PC-9 (cell line): ENCODE results near the gene ACBD4. TPM values are rescaled to one million over a fixed set of nuclear protein-coding genes. Genes with fewer than 3 reads are reported as not detected.

Source experiments
- BruUV-seq: library from RNA; stranded (reverse); fragments of 400-500 nt; replicated peaks from 2 replicates; lab custom pipeline; 2021; lab: Mats Ljungman, UMichigan
- CTCF ChIA-PET: fragments of 300-600 bp; sonication (Branson Sonifier 250); formaldehyde crosslinking; loops from one replicate; lab custom pipeline; 2022; ENCODE audit warnings: antibody characterized with exemption; lab: Charles Lee
- POLR2A ChIA-PET: fragments of 300-600 bp; sonication (Branson Sonifier 250); formaldehyde crosslinking; loops from one replicate; lab custom pipeline; 2022; ENCODE audit warnings: antibody characterized with exemption; ENCODE audit not compliant: unreplicated experiment; lab: Charles Lee
- DNase-seq, 2 experiments: peaks; one replicate each; pipeline versions ENCODE4 v3.0.0 to v3.0.0-alpha.2; 2015 to 2022; ENCODE audit warnings: mixed read lengths in 1 of 2
- H2AFZ ChIP-seq: fragments of 200-600 bp; sonication (generic); 2 replicates; pipeline ENCODE4 v1.8.1; 2017; ENCODE audit warnings: antibody characterized with exemption
- H3F3A ChIP-seq: fragments of 200-600 bp; sonication (generic); 2 replicates; pipeline ENCODE4 v1.8.1; 2017; ENCODE audit warnings: antibody characterized with exemption, mild to moderate bottlenecking, low read depth; ENCODE audit not compliant: insufficient read depth
- H3K27ac ChIP-seq: fragments of 200-600 bp; sonication (generic); 2 replicates; pipeline ENCODE4 v1.6.1; 2016; ENCODE audit warnings: mixed run types
- H3K27me3 ChIP-seq: fragments of 200-600 bp; sonication (generic); 2 replicates; pipeline ENCODE4 v1.6.1; 2016; ENCODE audit warnings: low read depth, mixed run types; ENCODE audit not compliant: insufficient read depth
- H3K36me3 ChIP-seq: fragments of 200-600 bp; sonication (generic); 2 replicates; pipeline ENCODE4 v1.6.1; 2016; ENCODE audit warnings: low read depth, mixed run types
- H3K4me1 ChIP-seq: fragments of 200-600 bp; sonication (generic); replicated peaks from 2 replicates; pipeline ENCODE4 v1.6.1; 2016; ENCODE audit warnings: mixed run types; ENCODE audit not compliant: insufficient read depth
- H3K4me2 ChIP-seq: fragments of 200-600 bp; sonication (generic); 2 replicates; pipeline ENCODE4 v1.6.1; 2017; ENCODE audit warnings: mixed run types
- H3K4me3 ChIP-seq: fragments of 200-600 bp; sonication (generic); 2 replicates; pipeline ENCODE4 v1.6.1; 2016; ENCODE audit warnings: mixed run types
- H3K79me2 ChIP-seq: fragments of 200-600 bp; sonication (generic); 2 replicates; pipeline ENCODE4 v1.6.1; 2017; ENCODE audit warnings: low read depth, mixed run types
- H3K9me2 ChIP-seq: fragments of 200-600 bp; sonication (generic); 2 replicates; pipeline ENCODE4 v1.8.1; 2017; ENCODE audit warnings: mild to moderate bottlenecking; ENCODE audit not compliant: insufficient read depth
- H3K9me3 ChIP-seq: fragments of 200-600 bp; sonication (generic); 2 replicates; pipeline ENCODE4 v1.8.1; 2016; ENCODE audit warnings: low read depth; ENCODE audit not compliant: insufficient read depth
- H4K20me1 ChIP-seq: fragments of 200-600 bp; sonication (generic); 2 replicates; pipeline ENCODE4 v1.8.1; 2017; ENCODE audit not compliant: insufficient read depth
- CTCF ChIP-seq: fragments of 200-600 bp; sonication (generic); conservative IDR thresholded peaks from 2 replicates; pipeline ENCODE4 v1.6.1; 2017; ENCODE audit warnings: mixed run types, antibody characterized with exemption, mild to moderate bottlenecking, moderate library complexity
- EZH2 ChIP-seq: fragments of 200-600 bp; sonication (generic); IDR thresholded peaks from 2 replicates; pipeline ENCODE4 v1.8.0; 2017; ENCODE audit warnings: antibody characterized with exemption, low read depth
- intact Hi-C: fragments of 100-400 bp; cut with micrococcal nuclease; formaldehyde crosslinking; loops from one replicate; pipeline ENCODE4 v1.10.0; 2022; ENCODE audit not compliant: unreplicated experiment
- total RNA-seq: library from RNA; stranded (reverse); gene quantifications from 2 replicates; pipeline ENCODE4 v1.2.3, GENCODE V29; 2021

Gene ACBD4
- total RNA-seq, 1 experiment from 2014 or later: 14.6 TPM

DNA sequence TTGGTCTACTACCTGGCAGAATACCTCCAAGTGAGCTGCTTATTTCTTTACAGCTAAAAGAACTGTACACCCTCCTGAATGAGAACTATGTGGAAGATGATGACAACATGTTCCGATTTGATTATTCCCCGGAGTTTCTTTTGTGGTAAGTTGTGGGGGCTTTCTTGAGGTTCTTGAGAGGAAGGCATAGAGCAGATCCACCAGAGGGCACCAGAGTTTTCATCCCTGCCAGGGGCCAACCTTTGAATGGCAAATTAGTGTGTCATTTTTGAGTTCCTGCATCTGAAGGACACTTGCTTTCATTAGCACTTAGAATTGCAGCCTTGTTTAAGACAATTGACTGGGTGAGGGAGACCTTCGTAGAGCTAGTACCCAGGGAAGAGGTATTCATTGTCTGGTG, 39.3 kb upstream of the ACBD4 start:
- CTCF ChIA-PET: interaction anchor here (0.6 kb wide), 1 partner anchor 30 kb away, joined by 4 read pairs; no protein-coding TSS in a partner anchor
- peaks cover 20% of the 10 kb centered on the region for H3K36me3 ChIP-seq

GRCh38 chr17:45096926-45097325, 38.6 kb upstream of the ACBD4 start:
- no peaks in the 10 kb centered on the region for H3K27me3 ChIP-seq
- H4K20me1 ChIP-seq: no peaks in the 10 kb centered on the region; the same call in 1 of the 2 replicates
- CTCF ChIA-PET: interaction anchor here (0.6 kb wide), 1 partner anchor 31 kb away, joined by 4 read pairs; no protein-coding TSS in a partner anchor
- peaks cover 21% of the 10 kb centered on the region for H3K4me1 ChIP-seq
- DNase-seq: no peak
- H3K9me3 ChIP-seq: no peaks in the 10 kb centered on the region
- no TSS peak for BruUV-seq
- peaks cover 20% of the 10 kb centered on the region for H3K36me3 ChIP-seq
- no peak for TF ChIP-seq CTCF
- no peak for TF ChIP-seq EZH2
- no peak overlapping the region for H3K27ac ChIP-seq
- H3K4me2 ChIP-seq: no peak overlapping the region
- peaks cover 58% of the 10 kb centered on the region for H3F3A ChIP-seq
- intact Hi-C loops: loop anchor here (10.0 kb wide), 1 partner anchor 72 kb away; no protein-coding TSS in a partner anchor
- no peaks in the 10 kb centered on the region; the same call in 1 of the 2 replicates for H3K79me2 ChIP-seq
- H3K4me3 ChIP-seq: no peak overlapping the region
- POLR2A ChIA-PET: no interaction called here
- H2AFZ ChIP-seq: no peak overlapping the region
- H3K9me2 ChIP-seq: no peaks in the 10 kb centered on the region

More for the DNA sequence above, 39.3 kb upstream of the ACBD4 start:
- Histone ChIP-seq H3K4me3 (no peak overlapping the region), H2AFZ (no peak overlapping the region), H4K20me1 (no peaks in the 10 kb centered on the region; the same call in 1 of the 2 replicates), H3K9me3 (no peaks in the 10 kb centered on the region), H3K4me1 (peaks cover 21% of the 10 kb centered on the region), H3K79me2 (no peaks in the 10 kb centered on the region; the same call in 1 of the 2 replicates), H3K27me3 (no peaks in the 10 kb centered on the region), H3F3A (peaks cover 66% of the 10 kb centered on the region), H3K4me2 (no peak overlapping the region), H3K9me2 (no peaks in the 10 kb centered on the region), H3K27ac (no peak overlapping the region)
- BruUV-seq: no TSS peak
- TF ChIP-seq EZH2: no peak
- TF ChIP-seq CTCF: peak; percentile 69
- POLR2A ChIA-PET: no interaction called here
- no peak for DNase-seq
- intact Hi-C loops: loop anchor here (10.0 kb wide), 1 partner anchor 71 kb away; no protein-coding TSS in a partner anchor

DNA sequence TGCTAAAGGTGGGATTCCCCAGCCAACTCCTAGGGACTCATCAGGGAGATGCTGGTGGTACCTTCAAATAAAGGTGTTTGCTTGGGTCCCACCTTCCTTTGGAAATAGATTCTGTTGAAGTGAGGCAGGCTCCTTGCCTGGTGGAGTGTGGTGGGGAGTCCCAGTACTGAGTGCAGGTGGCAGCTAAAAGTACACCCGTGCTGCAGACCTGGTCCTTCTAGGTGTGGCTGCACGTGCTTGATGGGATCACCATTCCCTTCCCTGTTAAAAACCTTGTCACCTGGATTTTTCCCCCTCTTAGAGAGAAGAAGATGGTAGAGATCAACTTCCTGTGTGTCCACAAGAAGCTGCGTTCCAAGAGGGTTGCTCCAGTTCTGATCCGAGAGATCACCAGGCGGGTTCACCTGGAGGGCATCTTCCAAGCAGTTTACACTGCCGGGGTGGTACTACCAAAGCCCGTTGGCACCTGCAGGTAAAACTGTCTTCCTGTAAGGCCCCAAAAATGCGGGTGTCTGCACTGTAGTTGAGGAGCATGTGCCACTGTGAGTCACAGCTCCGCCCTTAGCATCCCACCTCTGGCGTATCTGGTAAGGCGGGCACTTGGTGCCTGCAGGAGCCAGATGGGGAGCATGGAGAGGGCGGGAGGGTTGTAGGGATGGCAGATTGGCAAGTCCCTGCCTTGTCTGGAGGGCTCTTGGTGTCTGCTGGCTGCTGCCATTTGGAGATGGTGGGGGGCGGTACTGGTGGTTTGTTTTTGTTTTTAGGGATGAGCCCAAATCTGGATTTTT, 37.2 kb upstream of the ACBD4 start:
- Histone ChIP-seq H3K4me3 (no peak overlapping the region), H3K4me1 (peaks cover 8% of the 10 kb centered on the region), H3K27me3 (no peaks in the 10 kb centered on the region), H3F3A (peaks cover 48% of the 10 kb centered on the region; the same call in 1 of the 2 replicates), H3K27ac (no peak overlapping the region), H3K9me2 (no peaks in the 10 kb centered on the region), H3K79me2 (no peaks in the 10 kb centered on the region; the same call in 1 of the 2 replicates), H4K20me1 (no peaks in the 10 kb centered on the region; the same call in 1 of the 2 replicates), H3K4me2 (no peak overlapping the region), H2AFZ (no peak overlapping the region), H3K9me3 (no peaks in the 10 kb centered on the region), H3K36me3 (peaks cover 25% of the 10 kb centered on the region)
- BruUV-seq: no TSS peak
- DNase-seq: no peak
- intact Hi-C loops: loop anchor here (10.0 kb wide), 1 partner anchor 73 kb away; no protein-coding TSS in a partner anchor
- POLR2A ChIA-PET: no interaction called here
- no peak for TF ChIP-seq CTCF
- no peak for TF ChIP-seq EZH2
- CTCF ChIA-PET: interaction anchor here (0.8 to 1.2 kb wide), 2 partner anchors 32 to 51 kb away, joined by 3 to 4 read pairs; no protein-coding TSS in a partner anchor
